Measurements from ENCODE around the gene CD99L2. TPM values are rescaled to one million over a fixed set of nuclear protein-coding genes. Genes with fewer than 3 reads are reported as not detected.

The CD99L2 gene
- total and polyA plus RNA-seq, 2 of the 8 experiments (the other 6 are each of a cell fraction or from before 2014, with no cell fraction given): 8.0 to 8.5 TPM

DNA sequence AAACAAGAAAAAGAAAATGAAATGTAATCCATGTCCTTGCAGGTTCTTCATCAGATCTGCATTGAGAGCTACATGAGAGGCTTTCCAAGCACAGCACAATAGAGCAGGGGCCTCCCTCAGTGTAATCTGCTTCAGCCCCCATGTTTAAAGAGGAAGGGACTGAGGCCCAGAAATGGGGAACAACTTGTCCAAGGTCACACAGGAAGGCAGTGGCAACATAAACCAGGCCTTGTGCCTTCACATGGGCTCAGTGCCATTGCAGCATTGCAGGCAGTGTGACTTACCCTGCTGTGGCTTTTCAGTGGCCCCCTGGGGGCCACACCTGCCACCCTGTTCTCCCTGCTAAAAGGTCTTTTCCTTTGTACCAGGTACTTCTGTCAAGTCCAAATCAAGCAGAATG is 20.9 kb upstream of the CD99L2 start (continued):
- TF ChIP-seq CEBPB (IDR thresholded peaks at IDR 0.05; ENCODE audit: low read depth, low read length) (no peak), EGR1 (IDR thresholded peaks at IDR 0.05; ENCODE audit: borderline replicate concordance, low read depth, low read length) (no peak), POU5F1 (IDR thresholded peaks at IDR 0.05; ENCODE audit: low read depth, low read length) (no peak), BRCA1 (IDR thresholded peaks at IDR 0.05; ENCODE audit: low read depth, low read length) (no peak), EZH2 (IDR thresholded peaks at IDR 0.05; ENCODE audit: low read depth, low read length, severe bottlenecking) (no peak), YY1 (IDR thresholded peaks at IDR 0.05; ENCODE audit: low read depth, low read length) (no peak)
